PC-3 (cell line): ENCODE measurements around the gene PLCB4. TPM values are rescaled to one million over a fixed set of nuclear protein-coding genes. Genes with fewer than 3 reads are reported as not detected.

Source experiments
- ATAC-seq: fragments of 200-7000 bp; cut with Tn5 transposase; 2 replicates; pipeline ENCODE4 v1.9.1; 2020; ENCODE audit warnings: mild to moderate bottlenecking, moderate library complexity
- BruUV-seq: library from RNA; stranded (reverse); fragments of 400-500 nt; replicated peaks from 2 replicates; lab custom pipeline; 2021; lab: Mats Ljungman, UMichigan
- CTCF ChIA-PET: fragments of 300-600 bp; sonication (Branson Sonifier 250); formaldehyde crosslinking; loops from one replicate; lab custom pipeline; 2022; ENCODE audit warnings: antibody characterized with exemption; lab: Charles Lee
- POLR2A ChIA-PET: fragments of 300-600 bp; sonication (Branson Sonifier 250); formaldehyde crosslinking; loops from one replicate; lab custom pipeline; 2022; ENCODE audit warnings: antibody characterized with exemption; ENCODE audit not compliant: unreplicated experiment; lab: Charles Lee
- DNase-seq: peaks from one replicate; pipeline ENCODE4 v3.0.0-alpha.2; 2015
- H2AFZ ChIP-seq: fragments of 300-600 bp; sonication (generic); 2 replicates; pipeline ENCODE4 v1.6.0; 2016; ENCODE audit warnings: antibody characterized with exemption, low read length
- H3F3A ChIP-seq: fragments of 300-600 bp; sonication (generic); one replicate; pipeline ENCODE4 v1.6.0; 2017; ENCODE audit warnings: antibody characterized with exemption, low read length, control low read depth, mild to moderate bottlenecking; ENCODE audit not compliant: unreplicated experiment
- H3K27ac ChIP-seq: fragments of 300-600 bp; sonication (generic); 2 replicates; pipeline ENCODE4 v1.5.1; 2016; ENCODE audit warnings: mild to moderate bottlenecking, low read length
- H3K27me3 ChIP-seq: fragments of 300-600 bp; sonication (generic); 2 replicates; pipeline ENCODE4 v1.6.1; 2016; ENCODE audit warnings: low read length, mixed read lengths
- H3K36me3 ChIP-seq: fragments of 300-600 bp; sonication (generic); 2 replicates; pipeline ENCODE4 v1.6.1; 2016; ENCODE audit warnings: low read depth, mixed run types, low read length, mixed read lengths
- H3K4me1 ChIP-seq: fragments of 300-600 bp; sonication (generic); 2 replicates; pipeline ENCODE4 v1.5.1; 2016; ENCODE audit warnings: low read length; ENCODE audit not compliant: insufficient read depth
- H3K4me2 ChIP-seq: fragments of 300-600 bp; sonication (generic); 2 replicates; pipeline ENCODE4 v1.6.0; 2016; ENCODE audit warnings: low read length
- H3K4me3 ChIP-seq: fragments of 300-600 bp; sonication (generic); 2 replicates; pipeline ENCODE4 v1.5.1; 2016; ENCODE audit warnings: mild to moderate bottlenecking, low read length, mixed read lengths
- H3K79me2 ChIP-seq: fragments of 300-600 bp; sonication (generic); 2 replicates; pipeline ENCODE4 v1.6.1; 2017; ENCODE audit warnings: low read length, mixed read lengths
- H3K9ac ChIP-seq: fragments of 300-600 bp; sonication (generic); 2 replicates; pipeline ENCODE4 v1.6.0; 2016; ENCODE audit warnings: mild to moderate bottlenecking, low read length
- H3K9me2 ChIP-seq: fragments of 300-600 bp; sonication (generic); replicated peaks from 2 replicates; pipeline ENCODE4 v1.6.1; 2016; ENCODE audit warnings: mixed run types, low read length, mixed read lengths
- H3K9me3 ChIP-seq: fragments of 300-600 bp; sonication (generic); 2 replicates; pipeline ENCODE4 v1.6.1; 2016; ENCODE audit warnings: low read length, mixed read lengths
- H4K20me1 ChIP-seq: fragments of 300-600 bp; sonication (generic); 2 replicates; pipeline ENCODE4 v1.6.1; 2016; ENCODE audit warnings: low read length, mixed read lengths
- CTCF ChIP-seq: fragments of 300-600 bp; sonication (generic); conservative IDR thresholded peaks from 2 replicates; pipeline ENCODE4 v1.5.1; 2017; ENCODE audit warnings: antibody characterized with exemption, low read depth, mild to moderate bottlenecking, low read length
- EZH2 ChIP-seq: fragments of 300-600 bp; sonication (generic); IDR thresholded peaks from one replicate; pipeline ENCODE4 v1.6.1; 2017; ENCODE audit warnings: antibody characterized with exemption, mild to moderate bottlenecking, low read length; ENCODE audit not compliant: unreplicated experiment
- EZH2phosphoT487 ChIP-seq: fragments of 300-600 bp; sonication (generic); IDR thresholded peaks from 2 replicates; pipeline ENCODE4 v1.6.1; 2018; ENCODE audit warnings: mild to moderate bottlenecking, antibody characterized with exemption, low read length, borderline replicate concordance
- intact Hi-C: fragments of 100-400 bp; cut with micrococcal nuclease; formaldehyde crosslinking; loops from 2 replicates; pipeline ENCODE4 v1.9.0; 2023
- total RNA-seq: library from RNA; depleted of rRNA; stranded (reverse); fragments of >200 nt; gene quantifications from 2 replicates; pipeline ENCODE4 v1.2.3, GENCODE V29; 2014

Gene PLCB4
- total RNA-seq, 1 experiment from 2014 or later: 25.4 TPM

GRCh38 chr20:9261781-9262180 lies 192.9 kb downstream of the PLCB4 start:
- H3K27me3 ChIP-seq: no peaks in the 10 kb centered on the region
- no peak for TF ChIP-seq EZH2phosphoT487
- no peak for TF ChIP-seq EZH2
- TF ChIP-seq CTCF: no peak
- H3K9me3 ChIP-seq: no peaks in the 10 kb centered on the region
- no peak overlapping the region for H3K4me3 ChIP-seq
- H3K79me2 ChIP-seq: no peaks in the 10 kb centered on the region
- ATAC-seq (peak; percentile 70), DNase-seq (peak; percentile 72)
- no peaks in the 10 kb centered on the region for H4K20me1 ChIP-seq
- H3K4me2 ChIP-seq: peak overlapping the region; percentile 9; the same call in 1 of the 2 replicates
- CTCF ChIA-PET: no interaction called here
- H3F3A ChIP-seq: no peaks in the 10 kb centered on the region
- H3K9ac ChIP-seq: no peak overlapping the region
- no peaks in the 10 kb centered on the region for H3K9me2 ChIP-seq
- no peak overlapping the region for H3K27ac ChIP-seq
- H2AFZ ChIP-seq: no peak overlapping the region
- peaks cover 10% of the 10 kb centered on the region for H3K4me1 ChIP-seq
- H3K36me3 ChIP-seq: no peaks in the 10 kb centered on the region
- intact Hi-C loops: no loop called here
- POLR2A ChIA-PET: no interaction called here
- no TSS peak for BruUV-seq

- DNase-seq (no peak), ATAC-seq (no peak)
- H3K27me3 ChIP-seq: no peaks in the 10 kb centered on the region
- POLR2A ChIA-PET: no interaction called here
- H3F3A ChIP-seq: no peaks in the 10 kb centered on the region
- H4K20me1 ChIP-seq: no peaks in the 10 kb centered on the region
- no peak overlapping the region for H3K9ac ChIP-seq
- peaks cover 10% of the 10 kb centered on the region for H3K4me1 ChIP-seq
- no peaks in the 10 kb centered on the region for H3K36me3 ChIP-seq
- intact Hi-C loops: no loop called here
- H3K9me2 ChIP-seq: no peaks in the 10 kb centered on the region
- TF ChIP-seq EZH2phosphoT487 (no peak), CTCF (no peak), EZH2 (no peak)
- CTCF ChIA-PET: no interaction called here
- H3K79me2 ChIP-seq: no peaks in the 10 kb centered on the region
- H3K4me2 ChIP-seq: no peak overlapping the region
- no peak overlapping the region for H2AFZ ChIP-seq
- no peak overlapping the region for H3K4me3 ChIP-seq
- H3K27ac ChIP-seq: no peak overlapping the region
- no TSS peak for BruUV-seq
- no peaks in the 10 kb centered on the region for H3K9me3 ChIP-seq
Observed at GRCh38 chr20:9262653-9263194, 193.8 kb downstream of the PLCB4 start.

- Histone ChIP-seq H3K4me1 (peaks cover 6% of the 10 kb centered on the region), H3K9me3 (no peaks in the 10 kb centered on the region), H2AFZ (no peak overlapping the region), H3K9ac (no peak overlapping the region), H3K4me2 (no peak overlapping the region), H4K20me1 (no peaks in the 10 kb centered on the region), H3F3A (no peaks in the 10 kb centered on the region), H3K79me2 (no peaks in the 10 kb centered on the region), H3K36me3 (no peaks in the 10 kb centered on the region), H3K4me3 (no peak overlapping the region), H3K9me2 (no peaks in the 10 kb centered on the region), H3K27ac (no peak overlapping the region), H3K27me3 (no peaks in the 10 kb centered on the region)
- ATAC-seq (no peak), DNase-seq (no peak)
- ChIA-PET CTCF (no interaction called here), POLR2A (no interaction called here)
- TF ChIP-seq CTCF (no peak), EZH2 (no peak), EZH2phosphoT487 (no peak)
- no TSS peak for BruUV-seq
- intact Hi-C loops: no loop called here
Observed at GRCh38 chr20:9269280-9269971, 200.5 kb downstream of the PLCB4 start.
